H1 (cell line): Measurements from ENCODE around the gene BTNL8. TPM values are rescaled to one million over a fixed set of nuclear protein-coding genes. Genes with fewer than 3 reads are reported as not detected.

Experiments used
- BACH1 ChIP-seq: IDR thresholded peaks from 2 replicates; pipeline ENCODE4 v1.6.1; 2012; ENCODE audit warnings: low read length, improper control_type of control experiment
- BRCA1 ChIP-seq: IDR thresholded peaks from 2 replicates; pipeline ENCODE4 v1.6.1; 2012; ENCODE audit warnings: low read depth, low read length, improper control_type of control experiment
- KDM5A ChIP-seq: fragments of 200-600 bp; IDR thresholded peaks from 2 replicates; pipeline ENCODE4 v1.7.1; 2012; ENCODE audit warnings: mild to moderate bottlenecking, low read length, inconsistent platforms, mixed read lengths
- NANOG ChIP-seq: IDR thresholded peaks from 2 replicates; pipeline ENCODE4 v1.6.1; 2011; ENCODE audit warnings: low read length, low read depth, mild to moderate bottlenecking, inconsistent platforms; ENCODE audit not compliant: insufficient read depth, poor library complexity, severe bottlenecking
- NRF1 ChIP-seq: IDR thresholded peaks from 2 replicates; pipeline ENCODE4 v1.6.1; 2011; ENCODE audit warnings: mild to moderate bottlenecking, low read depth, low read length, improper control_type of control experiment
- RAD21 ChIP-seq, 2 experiments: IDR thresholded peaks in 1 of 2; conservative IDR thresholded peaks in 1 of 2; 2 replicates each; pipeline ENCODE4 v1.6.1; 2011; ENCODE audit warnings: low read depth in 2 of 2, low read length in 2 of 2, improper control_type of control experiment in 1 of 2, inconsistent platforms in 1 of 2, mild to moderate bottlenecking in 1 of 2, moderate library complexity in 1 of 2
- SIN3A ChIP-seq, 2 experiments: IDR thresholded peaks in 1 of 2; conservative IDR thresholded peaks in 1 of 2; 2 replicates each; pipeline ENCODE4 v1.6.1; 2011 to 2012; ENCODE audit warnings: low read length in 2 of 2, improper control_type of control experiment in 1 of 2, low read depth in 1 of 2, mild to moderate bottlenecking in 1 of 2
- TAF7 ChIP-seq: optimal IDR thresholded peaks from 2 replicates; pipeline ENCODE3; 2011; ENCODE audit warnings: low read depth, mild to moderate bottlenecking, inconsistent platforms, low read length, moderate library complexity, borderline replicate concordance
- TBP ChIP-seq: IDR thresholded peaks from 2 replicates; pipeline ENCODE4 v1.6.1; 2011; ENCODE audit warnings: low read depth, low read length, improper control_type of control experiment
- TCF12 ChIP-seq: IDR thresholded peaks from 2 replicates; pipeline ENCODE4 v1.6.1; 2011; ENCODE audit warnings: low read depth, mild to moderate bottlenecking, low read length
- polyA plus RNA-seq, 7 experiments: library from polyadenylated mRNA; depleted of rRNA in 3 of 7; stranded (reverse) in 5 of 7; unstranded in 2 of 7; fragments of >200 nt in 5 of 7; fragments of 200-250 nt in 2 of 7; gene quantifications; 1 replicate in 5 of 7; 2 replicates in 1 of 7; 4 replicates in 1 of 7; pipeline versions ENCODE4 v1.2.1 to v1.2.3, GENCODE V29; 2011 to 2013; ENCODE audit warnings: missing spikeins in 2 of 7, mixed read lengths in 2 of 7
- total RNA-seq: library from RNA; stranded (reverse); fragmentation: NEBNext Ultra II Directional; extraction: Animal tissue kit (Norgen Biotek cat#: 25700); gene quantifications from 2 replicates; pipeline ENCODE4 v1.2.1, GENCODE V29; 2021
- TF ChIP-seq, protein P1 (sequence below): fragments of 300-600 bp; sonication (generic); IDR thresholded peaks from 2 replicates; pipeline ENCODE4 v1.7.1; 2012; ENCODE audit warnings: low read length, moderate library complexity, mild to moderate bottlenecking, inconsistent platforms; ENCODE audit not compliant: insufficient replicate concordance

Gene BTNL8
- total and polyA plus RNA-seq, 2 of the 8 experiments (the other 6 are each of a cell fraction or from before 2014, with no cell fraction given): 0.32 to 0.48 TPM

DNA sequence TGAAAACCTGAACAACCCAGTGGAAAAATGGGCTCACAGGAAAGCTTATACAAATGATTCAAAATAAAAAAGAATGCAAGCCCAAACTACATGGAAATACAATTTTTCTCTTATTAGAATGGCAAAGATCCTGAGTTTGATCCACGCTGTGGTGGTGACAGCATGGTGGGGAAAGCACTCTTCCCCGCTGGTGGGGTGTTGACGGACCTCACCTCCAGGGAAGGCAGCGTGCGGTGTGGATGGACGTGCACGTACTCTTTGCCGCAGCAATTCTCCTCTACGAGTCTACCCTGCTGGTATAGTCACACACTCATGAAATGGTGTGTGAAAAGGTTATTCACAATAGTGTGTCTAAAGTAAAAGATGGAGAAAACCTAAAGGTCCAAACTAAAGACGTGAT is 32.0 kb upstream of the BTNL8 start (continued):
- TF ChIP-seq, protein P1, sequence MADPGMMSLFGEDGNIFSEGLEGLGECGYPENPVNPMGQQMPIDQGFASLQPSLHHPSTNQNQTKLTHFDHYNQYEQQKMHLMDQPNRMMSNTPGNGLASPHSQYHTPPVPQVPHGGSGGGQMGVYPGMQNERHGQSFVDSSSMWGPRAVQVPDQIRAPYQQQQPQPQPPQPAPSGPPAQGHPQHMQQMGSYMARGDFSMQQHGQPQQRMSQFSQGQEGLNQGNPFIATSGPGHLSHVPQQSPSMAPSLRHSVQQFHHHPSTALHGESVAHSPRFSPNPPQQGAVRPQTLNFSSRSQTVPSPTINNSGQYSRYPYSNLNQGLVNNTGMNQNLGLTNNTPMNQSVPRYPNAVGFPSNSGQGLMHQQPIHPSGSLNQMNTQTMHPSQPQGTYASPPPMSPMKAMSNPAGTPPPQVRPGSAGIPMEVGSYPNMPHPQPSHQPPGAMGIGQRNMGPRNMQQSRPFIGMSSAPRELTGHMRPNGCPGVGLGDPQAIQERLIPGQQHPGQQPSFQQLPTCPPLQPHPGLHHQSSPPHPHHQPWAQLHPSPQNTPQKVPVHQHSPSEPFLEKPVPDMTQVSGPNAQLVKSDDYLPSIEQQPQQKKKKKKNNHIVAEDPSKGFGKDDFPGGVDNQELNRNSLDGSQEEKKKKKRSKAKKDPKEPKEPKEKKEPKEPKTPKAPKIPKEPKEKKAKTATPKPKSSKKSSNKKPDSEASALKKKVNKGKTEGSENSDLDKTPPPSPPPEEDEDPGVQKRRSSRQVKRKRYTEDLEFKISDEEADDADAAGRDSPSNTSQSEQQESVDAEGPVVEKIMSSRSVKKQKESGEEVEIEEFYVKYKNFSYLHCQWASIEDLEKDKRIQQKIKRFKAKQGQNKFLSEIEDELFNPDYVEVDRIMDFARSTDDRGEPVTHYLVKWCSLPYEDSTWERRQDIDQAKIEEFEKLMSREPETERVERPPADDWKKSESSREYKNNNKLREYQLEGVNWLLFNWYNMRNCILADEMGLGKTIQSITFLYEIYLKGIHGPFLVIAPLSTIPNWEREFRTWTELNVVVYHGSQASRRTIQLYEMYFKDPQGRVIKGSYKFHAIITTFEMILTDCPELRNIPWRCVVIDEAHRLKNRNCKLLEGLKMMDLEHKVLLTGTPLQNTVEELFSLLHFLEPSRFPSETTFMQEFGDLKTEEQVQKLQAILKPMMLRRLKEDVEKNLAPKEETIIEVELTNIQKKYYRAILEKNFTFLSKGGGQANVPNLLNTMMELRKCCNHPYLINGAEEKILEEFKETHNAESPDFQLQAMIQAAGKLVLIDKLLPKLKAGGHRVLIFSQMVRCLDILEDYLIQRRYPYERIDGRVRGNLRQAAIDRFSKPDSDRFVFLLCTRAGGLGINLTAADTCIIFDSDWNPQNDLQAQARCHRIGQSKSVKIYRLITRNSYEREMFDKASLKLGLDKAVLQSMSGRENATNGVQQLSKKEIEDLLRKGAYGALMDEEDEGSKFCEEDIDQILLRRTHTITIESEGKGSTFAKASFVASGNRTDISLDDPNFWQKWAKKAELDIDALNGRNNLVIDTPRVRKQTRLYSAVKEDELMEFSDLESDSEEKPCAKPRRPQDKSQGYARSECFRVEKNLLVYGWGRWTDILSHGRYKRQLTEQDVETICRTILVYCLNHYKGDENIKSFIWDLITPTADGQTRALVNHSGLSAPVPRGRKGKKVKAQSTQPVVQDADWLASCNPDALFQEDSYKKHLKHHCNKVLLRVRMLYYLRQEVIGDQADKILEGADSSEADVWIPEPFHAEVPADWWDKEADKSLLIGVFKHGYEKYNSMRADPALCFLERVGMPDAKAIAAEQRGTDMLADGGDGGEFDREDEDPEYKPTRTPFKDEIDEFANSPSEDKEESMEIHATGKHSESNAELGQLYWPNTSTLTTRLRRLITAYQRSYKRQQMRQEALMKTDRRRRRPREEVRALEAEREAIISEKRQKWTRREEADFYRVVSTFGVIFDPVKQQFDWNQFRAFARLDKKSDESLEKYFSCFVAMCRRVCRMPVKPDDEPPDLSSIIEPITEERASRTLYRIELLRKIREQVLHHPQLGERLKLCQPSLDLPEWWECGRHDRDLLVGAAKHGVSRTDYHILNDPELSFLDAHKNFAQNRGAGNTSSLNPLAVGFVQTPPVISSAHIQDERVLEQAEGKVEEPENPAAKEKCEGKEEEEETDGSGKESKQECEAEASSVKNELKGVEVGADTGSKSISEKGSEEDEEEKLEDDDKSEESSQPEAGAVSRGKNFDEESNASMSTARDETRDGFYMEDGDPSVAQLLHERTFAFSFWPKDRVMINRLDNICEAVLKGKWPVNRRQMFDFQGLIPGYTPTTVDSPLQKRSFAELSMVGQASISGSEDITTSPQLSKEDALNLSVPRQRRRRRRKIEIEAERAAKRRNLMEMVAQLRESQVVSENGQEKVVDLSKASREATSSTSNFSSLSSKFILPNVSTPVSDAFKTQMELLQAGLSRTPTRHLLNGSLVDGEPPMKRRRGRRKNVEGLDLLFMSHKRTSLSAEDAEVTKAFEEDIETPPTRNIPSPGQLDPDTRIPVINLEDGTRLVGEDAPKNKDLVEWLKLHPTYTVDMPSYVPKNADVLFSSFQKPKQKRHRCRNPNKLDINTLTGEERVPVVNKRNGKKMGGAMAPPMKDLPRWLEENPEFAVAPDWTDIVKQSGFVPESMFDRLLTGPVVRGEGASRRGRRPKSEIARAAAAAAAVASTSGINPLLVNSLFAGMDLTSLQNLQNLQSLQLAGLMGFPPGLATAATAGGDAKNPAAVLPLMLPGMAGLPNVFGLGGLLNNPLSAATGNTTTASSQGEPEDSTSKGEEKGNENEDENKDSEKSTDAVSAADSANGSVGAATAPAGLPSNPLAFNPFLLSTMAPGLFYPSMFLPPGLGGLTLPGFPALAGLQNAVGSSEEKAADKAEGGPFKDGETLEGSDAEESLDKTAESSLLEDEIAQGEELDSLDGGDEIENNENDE: no peak
- TF ChIP-seq TAF7: no peak
- TF ChIP-seq NANOG: no peak
- no peak for TF ChIP-seq TBP
- no peak for TF ChIP-seq SIN3A (conservative IDR thresholded peaks at IDR 0.05 in 1 of 2, IDR thresholded peaks at IDR 0.05 in 1 of 2; ENCODE audit: low read depth in 1 of 2, low read length in 2 of 2)
- no peak for TF ChIP-seq BRCA1
- TF ChIP-seq RAD21 (IDR thresholded peaks at IDR 0.05 in 1 of 2, conservative IDR thresholded peaks at IDR 0.05 in 1 of 2; ENCODE audit: low read depth in 2 of 2, low read length in 2 of 2): no peak
- TF ChIP-seq KDM5A: no peak
- TF ChIP-seq TCF12: no peak
- TF ChIP-seq NRF1: no peak
- no peak for TF ChIP-seq BACH1
